H9 (cell line): ENCODE data around the gene AP4M1. TPM values are rescaled to one million over a fixed set of nuclear protein-coding genes. Genes with fewer than 3 reads are reported as not detected.

Experiments used
- DNase-seq: peaks from one replicate; pipeline ENCODE4 v3.0.0-alpha.2; 2017
- H2AFZ ChIP-seq: one replicate; pipeline ENCODE4 v1.6.1; 2013; ENCODE audit warnings: mild to moderate bottlenecking, low read length, control low read depth, moderate library complexity
- H2AK5ac ChIP-seq: 2 replicates; pipeline ENCODE4 v1.6.1; 2013; ENCODE audit warnings: low read length, control low read depth, mixed read lengths; ENCODE audit not compliant: insufficient read length
- H2BK120ac ChIP-seq: one replicate; pipeline ENCODE4 v1.6.1; 2013; ENCODE audit warnings: low read depth, mild to moderate bottlenecking, low read length, control low read depth, inconsistent platforms; ENCODE audit not compliant: poor library complexity, severe bottlenecking
- H2BK12ac ChIP-seq: 2 replicates; pipeline ENCODE4 v1.6.1; 2013; ENCODE audit warnings: low read length, control low read depth, mixed read lengths, low read depth; ENCODE audit not compliant: insufficient read length
- H2BK15ac ChIP-seq: 2 replicates; pipeline ENCODE4 v1.6.1; 2013; ENCODE audit warnings: low read depth, low read length, control low read depth
- H2BK20ac ChIP-seq: one replicate; pipeline ENCODE4 v1.6.1; 2013; ENCODE audit warnings: low read depth, mild to moderate bottlenecking, low read length, control low read depth, inconsistent platforms; ENCODE audit not compliant: poor library complexity, severe bottlenecking
- H2BK5ac ChIP-seq: 2 replicates; pipeline ENCODE4 v1.6.1; 2013; ENCODE audit warnings: low read length, control low read depth, mixed read lengths; ENCODE audit not compliant: insufficient read length
- H3K14ac ChIP-seq: 2 replicates; pipeline ENCODE4 v1.6.1; 2013; ENCODE audit warnings: low read length, control low read depth; ENCODE audit not compliant: insufficient read depth
- H3K18ac ChIP-seq: 2 replicates; pipeline ENCODE4 v1.6.1; 2013; ENCODE audit warnings: low read depth, mild to moderate bottlenecking, mixed read lengths, low read length, control low read depth; ENCODE audit not compliant: insufficient read length
- H3K23ac ChIP-seq: 2 replicates; pipeline ENCODE4 v1.6.1; 2013; ENCODE audit warnings: low read length, control low read depth, mixed read lengths, low read depth; ENCODE audit not compliant: insufficient read length
- H3K23me2 ChIP-seq: 2 replicates; pipeline ENCODE4 v1.6.1; 2013; ENCODE audit warnings: low read depth, mild to moderate bottlenecking, mixed read lengths, low read length, control low read depth; ENCODE audit not compliant: insufficient read length, poor library complexity, severe bottlenecking
- H3K27ac ChIP-seq: 2 replicates; pipeline ENCODE4 v1.5.1; 2013; ENCODE audit warnings: low read length, control low read depth, mixed read lengths, low read depth; ENCODE audit not compliant: insufficient read length
- H3K27me3 ChIP-seq: 2 replicates; pipeline ENCODE4 v1.6.1; 2013; ENCODE audit warnings: low read length, control low read depth, inconsistent platforms; ENCODE audit not compliant: insufficient read depth
- H3K4ac ChIP-seq: 2 replicates; pipeline ENCODE4 v1.6.1; 2013; ENCODE audit warnings: low read depth, mild to moderate bottlenecking, control low read depth, inconsistent platforms, low read length, moderate library complexity
- H3K4me1 ChIP-seq: 2 replicates; pipeline ENCODE4 v1.6.1; 2013; ENCODE audit warnings: low read length, control low read depth, inconsistent platforms; ENCODE audit not compliant: insufficient read depth
- H3K4me2 ChIP-seq: 2 replicates; pipeline ENCODE4 v1.6.1; 2013; ENCODE audit warnings: low read length, control low read depth, mixed read lengths; ENCODE audit not compliant: insufficient read length, insufficient read depth
- H3K56ac ChIP-seq: 2 replicates; pipeline ENCODE4 v1.6.1; 2013; ENCODE audit warnings: low read depth, mild to moderate bottlenecking, mixed read lengths, low read length, control low read depth; ENCODE audit not compliant: insufficient read length
- H3K79me1 ChIP-seq: 2 replicates; pipeline ENCODE4 v1.6.1; 2013; ENCODE audit warnings: low read depth, mild to moderate bottlenecking, moderate library complexity, low read length, control low read depth, inconsistent platforms; ENCODE audit not compliant: insufficient read depth, poor library complexity, severe bottlenecking
- H3K79me2 ChIP-seq: 2 replicates; pipeline ENCODE4 v1.6.1; 2013; ENCODE audit warnings: low read length, control low read depth, inconsistent platforms; ENCODE audit not compliant: insufficient read depth
- H3K9ac ChIP-seq: 2 replicates; pipeline ENCODE4 v1.6.1; 2013; ENCODE audit warnings: low read length, control low read depth, mixed read lengths; ENCODE audit not compliant: insufficient read length; ENCODE audit errors: extremely low read depth
- H3K9me3 ChIP-seq: one replicate; pipeline ENCODE4 v1.6.1; 2013; ENCODE audit warnings: low read depth, low read length, inconsistent platforms; ENCODE audit not compliant: control insufficient read depth
- H3T11ph ChIP-seq: one replicate; pipeline ENCODE4 v1.6.1; 2013; ENCODE audit warnings: mild to moderate bottlenecking, low read length, control low read depth, inconsistent platforms
- H4K20me1 ChIP-seq: one replicate; pipeline ENCODE4 v1.6.1; 2013; ENCODE audit not compliant: control insufficient read depth, insufficient read length, insufficient read depth
- H4K5ac ChIP-seq: 2 replicates; pipeline ENCODE4 v1.6.1; 2013; ENCODE audit warnings: low read depth, mild to moderate bottlenecking, mixed read lengths, low read length, control low read depth; ENCODE audit not compliant: insufficient read length
- H4K8ac ChIP-seq: replicated peaks from 2 replicates; pipeline ENCODE4 v1.6.1; 2013; ENCODE audit warnings: low read length, control low read depth, mixed read lengths, low read depth; ENCODE audit not compliant: insufficient read length
- H4K91ac ChIP-seq: 2 replicates; pipeline ENCODE4 v1.6.1; 2013; ENCODE audit warnings: low read depth, mild to moderate bottlenecking, moderate library complexity, mixed read lengths, low read length, control low read depth; ENCODE audit not compliant: insufficient read length
- H3K27ac Mint-ChIP-seq, 3 experiments: 2 replicates in 2 of 3; 3 replicates in 1 of 3; pipeline ENCODE4 v1.8.0; 2020 to 2021; ENCODE audit warnings: mixed read lengths in 3 of 3, mild to moderate bottlenecking in 1 of 3, moderate library complexity in 1 of 3
- H3K27me3 Mint-ChIP-seq: 2 replicates; pipeline ENCODE4 v1.8.0; 2021; ENCODE audit warnings: low read depth, mild to moderate bottlenecking, moderate library complexity, mixed read lengths
- H3K36me3 Mint-ChIP-seq, 3 experiments: 2 replicates in 2 of 3; 3 replicates in 1 of 3; pipeline ENCODE4 v1.8.0; 2020 to 2021; ENCODE audit warnings: low read depth in 3 of 3, mixed read lengths in 3 of 3; ENCODE audit not compliant: insufficient read depth in 1 of 3
- H3K4me1 Mint-ChIP-seq, 2 experiments: 2 replicates each; pipeline ENCODE4 v1.8.0; 2020; ENCODE audit warnings: mixed read lengths in 2 of 2
- H3K4me3 Mint-ChIP-seq, 2 experiments: 2 replicates in 1 of 2; 3 replicates in 1 of 2; pipeline ENCODE4 v1.8.0; 2020 to 2021; ENCODE audit warnings: mild to moderate bottlenecking in 2 of 2, mixed read lengths in 2 of 2, moderate library complexity in 1 of 2
- H3K9me3 Mint-ChIP-seq, 2 experiments: 2 replicates in 1 of 2; 3 replicates in 1 of 2; pipeline ENCODE4 v1.8.0; 2020; ENCODE audit warnings: mild to moderate bottlenecking in 2 of 2, mixed read lengths in 2 of 2, moderate library complexity in 1 of 2
- CTCF ChIP-seq: fragments of 200-600 bp; sonication (generic); conservative IDR thresholded peaks from 3 replicates; pipeline ENCODE4 v1.8.0; 2021; ENCODE audit warnings: antibody characterized with exemption, mild to moderate bottlenecking
- WGBS: extraction: QIAGEN DNeasy Blood & Tissue Kit; methylation state at CpG from one replicate; pipeline ENCODE4 v1.1.7; 2013; ENCODE audit warnings: missing lambda C conversion rate, low lambda C conversion rate, mixed read lengths; ENCODE audit not compliant: insufficient read length; ENCODE audit errors: extremely low coverage; 5-methylcytosine and 5-hydroxymethylcytosine counted together
- total RNA-seq: library from RNA; stranded (reverse); gene quantifications from 2 replicates; pipeline ENCODE4 v1.2.1, GENCODE V29; 2021

Gene AP4M1
- total RNA-seq, 1 experiment from 2014 or later: 18.8 TPM

GRCh38 chr7:100063376-100063775 is 38.1 kb upstream of the AP4M1 start:
- Histone ChIP-seq H3K4ac (no peak overlapping the region), H3K23ac (no peak overlapping the region), H3K27me3 (no peaks in the 10 kb centered on the region), H4K5ac (no peak overlapping the region), H2BK12ac (no peak overlapping the region), H2BK15ac (no peak overlapping the region), H3T11ph (no peak overlapping the region), H3K56ac (no peak overlapping the region), H3K18ac (no peak overlapping the region), H3K9me3 (no peaks in the 10 kb centered on the region), H4K20me1 (no peaks in the 10 kb centered on the region), H2BK5ac (no peak overlapping the region), H2BK20ac (no peak overlapping the region), H3K79me1 (no peaks in the 10 kb centered on the region), H3K14ac (no peak overlapping the region), H2AK5ac (no peak overlapping the region), H3K27ac (no peak overlapping the region), H3K4me2 (no peak overlapping the region), H2AFZ (no peak overlapping the region), H3K79me2 (no peaks in the 10 kb centered on the region), H3K9ac (no peak overlapping the region), H2BK120ac (no peak overlapping the region), H4K91ac (no peak overlapping the region), H3K4me1 (no peaks in the 10 kb centered on the region), H4K8ac (no peak overlapping the region), H3K23me2 (no peaks in the 10 kb centered on the region)
- H3K36me3 Mint-ChIP-seq: peaks cover 47 to 86% (median 66%) of the 10 kb centered on the region in 3 experiments
- H3K4me3 Mint-ChIP-seq: no peak overlapping the region
- DNase-seq: no peak
- no peak for TF ChIP-seq CTCF
- H3K27me3 Mint-ChIP-seq: no peaks in the 10 kb centered on the region
- H3K9me3 Mint-ChIP-seq: no peaks in the 10 kb centered on the region; a peak in 1 of 5 replicates
- WGBS: no CpG with 5 or more reads among the region's 4 CpGs
- no peaks in the 10 kb centered on the region for H3K4me1 Mint-ChIP-seq
- no peak overlapping the region for H3K27ac Mint-ChIP-seq
